ENCODE data around the gene WFIKKN2. TPM values are rescaled to one million over a fixed set of nuclear protein-coding genes. Genes with fewer than 3 reads are reported as not detected.

The WFIKKN2 gene
- total and polyA plus RNA-seq, 2 of the 13 experiments (the other 11 are each of a cell fraction or from before 2014, with no cell fraction given), result not detected

- 0 out of 2 replicates have a peak, but pooled peaks have one; percentile 15 for TF ChIP-seq THAP8 (CRISPR knock-in tag; IDR thresholded peaks at IDR 0.05; ENCODE audit: borderline replicate concordance)
- no peak for TF ChIP-seq SETDB1 (CRISPR knock-in tag; IDR thresholded peaks at IDR 0.05; ENCODE audit: borderline replicate concordance)
- no peak for TF ChIP-seq ZNF576 (CRISPR knock-in tag; IDR thresholded peaks at IDR 0.05)
- TF ChIP-seq TFDP2 (CRISPR knock-in tag; IDR thresholded peaks at IDR 0.05), result peak; percentile 41; the same call in 1 of the 2 replicates
- no peak for TF ChIP-seq PHF20 (CRISPR knock-in tag; IDR thresholded peaks at IDR 0.05)
- no peak for TF ChIP-seq ZNF704 (CRISPR knock-in tag; IDR thresholded peaks at IDR 0.05; ENCODE audit: borderline replicate concordance)
- TF ChIP-seq GABPB1 (CRISPR knock-in tag; IDR thresholded peaks at IDR 0.05), result no peak; the same call in 1 of the 2 replicates
- TF ChIP-seq ZNF34 (CRISPR knock-in tag; IDR thresholded peaks at IDR 0.05; ENCODE audit: borderline replicate concordance), result no peak
- TF ChIP-seq ATM (IDR thresholded peaks at IDR 0.05; ENCODE audit: borderline replicate concordance), result no peak
- no peak for TF ChIP-seq TEF (CRISPR knock-in tag; IDR thresholded peaks at IDR 0.05)
- TF ChIP-seq ZBTB34 (CRISPR knock-in tag; IDR thresholded peaks at IDR 0.05), result peak; percentile 78; the same call in 1 of the 2 replicates
- TF ChIP-seq ELF3 (CRISPR knock-in tag; IDR thresholded peaks at IDR 0.05), result peak; percentile 93
- TF ChIP-seq ZNF775 (CRISPR knock-in tag; IDR thresholded peaks at IDR 0.05; ENCODE audit: borderline replicate concordance), result no peak
- peak; percentile 88 for TF ChIP-seq SALL1 (CRISPR knock-in tag; IDR thresholded peaks at IDR 0.05)
- 0 out of 2 replicates have a peak, but pooled peaks have one; percentile 37 for TF ChIP-seq ZNF773 (CRISPR knock-in tag; IDR thresholded peaks at IDR 0.05; ENCODE audit: borderline replicate concordance)
- no peak for TF ChIP-seq SMAD1 (CRISPR knock-in tag; IDR thresholded peaks at IDR 0.05; ENCODE audit: borderline replicate concordance, low read depth)
Measured at GRCh38 chr17:50884439-50885311, 49.3 kb downstream of the WFIKKN2 start (continued).
